GM12878 (cell line): ENCODE data around the gene NAGK. TPM values are rescaled to one million over a fixed set of nuclear protein-coding genes. Genes with fewer than 3 reads are reported as not detected.

Source experiments
- ATAC-seq: fragments of 200-7000 bp; cut with Tn5 transposase; 3 replicates; pipeline ENCODE4 v1.9.1; 2020; ENCODE audit warnings: mild to moderate bottlenecking, moderate library complexity
- BruUV-seq: library from RNA; stranded (reverse); fragments of 400-500 nt; replicated peaks from 2 replicates; lab custom pipeline; 2021; lab: Mats Ljungman, UMichigan
- CTCF ChIA-PET: fragments of 300-600 bp; sonication (Branson Sonifier 250); formaldehyde crosslinking; extraction: SDS; loops from one replicate; lab custom pipeline; 2021; ENCODE audit warnings: inconsistent platforms; lab: Yijun Ruan, JAX
- POLR2A ChIA-PET: fragments of 350-600 bp; formaldehyde crosslinking; extraction: SDS; loops from one replicate; lab custom pipeline; 2021; ENCODE audit warnings: inconsistent platforms; lab: Charles Lee
- RAD21 ChIA-PET: fragments of 300-600 bp; sonication (Branson Sonifier 250); formaldehyde crosslinking; loops from one replicate; lab custom pipeline; 2023; ENCODE audit warnings: antibody characterized with exemption; ENCODE audit not compliant: unreplicated experiment; lab: Charles Lee
- SMC1A ChIA-PET: fragments of 300-600 bp; sonication (Branson Sonifier 250); formaldehyde crosslinking; loops from one replicate; lab custom pipeline; 2023; ENCODE audit not compliant: unreplicated experiment, uncharacterized antibody; lab: Charles Lee
- DNase-seq: peaks from one replicate; pipeline ENCODE4 v3.0.0-alpha.2; 2011; ENCODE audit warnings: low read depth, low spot score
- FAIRE-seq: peaks from 3 replicates; lab custom pipeline; 2011; peaks lifted over from hg19 to GRCh38; lab: Jason Lieb, UNC
- H2AFZ ChIP-seq: 2 replicates; pipeline ENCODE4 v1.6.0; 2011; ENCODE audit warnings: low read depth, low read length, control low read depth; ENCODE audit not compliant: control insufficient read depth
- H3K27ac ChIP-seq: 2 replicates; pipeline ENCODE4 v1.5.1; 2011; ENCODE audit warnings: control low read depth; ENCODE audit not compliant: control insufficient read depth, insufficient read depth
- H3K27me3 ChIP-seq, 2 experiments: replicated peaks in 1 of 2; 2 replicates each; pipeline versions ENCODE4 v1.6.0 to v1.6.1; 2011; ENCODE audit warnings: low read length in 1 of 2; ENCODE audit not compliant: control insufficient read depth in 2 of 2, insufficient read depth in 2 of 2
- H3K36me3 ChIP-seq, 2 experiments: 2 replicates each; pipeline ENCODE4 v1.5.1; 2011; ENCODE audit warnings: low read length in 1 of 2; ENCODE audit not compliant: control insufficient read depth in 2 of 2, insufficient read depth in 2 of 2
- H3K4me1 ChIP-seq: 2 replicates; pipeline ENCODE4 v1.6.1; 2011; ENCODE audit warnings: mild to moderate bottlenecking, low read length, moderate library complexity, mixed read lengths; ENCODE audit not compliant: control insufficient read depth, insufficient read depth
- H3K4me2 ChIP-seq: 2 replicates; pipeline ENCODE4 v1.6.0; 2011; ENCODE audit warnings: control low read depth; ENCODE audit not compliant: control insufficient read depth, insufficient read depth
- H3K4me3 ChIP-seq: fragments of 200-600 bp; sonication (generic); 2 replicates; pipeline ENCODE4 v1.5.1; 2016
- H3K79me2 ChIP-seq: 2 replicates; pipeline ENCODE4 v1.6.0; 2011; ENCODE audit warnings: low read length; ENCODE audit not compliant: control insufficient read depth, insufficient read depth
- H3K9ac ChIP-seq: 2 replicates; pipeline ENCODE4 v1.8.0; 2011; ENCODE audit warnings: low read length, control low read depth, mixed read lengths; ENCODE audit not compliant: control insufficient read depth, insufficient read depth
- H3K9me3 ChIP-seq: replicated peaks from 3 replicates; pipeline ENCODE4 v1.5.1; 2011; ENCODE audit warnings: mild to moderate bottlenecking, low read length; ENCODE audit not compliant: control insufficient read depth, insufficient read depth
- H4K20me1 ChIP-seq: 2 replicates; pipeline ENCODE4 v1.6.0; 2011; ENCODE audit not compliant: control insufficient read depth, insufficient read depth
- ATF3 ChIP-seq: IDR thresholded peaks from 2 replicates; pipeline ENCODE4 v1.6.1; 2011; ENCODE audit warnings: low read depth, mild to moderate bottlenecking, low read length, moderate library complexity, borderline replicate concordance; ENCODE audit errors: extremely low read depth
- BCLAF1 ChIP-seq: fragments of 450-650 bp; IDR thresholded peaks from 2 replicates; pipeline ENCODE4 v1.6.1; 2017; ENCODE audit warnings: antibody characterized with exemption, mild to moderate bottlenecking, moderate library complexity
- HDAC6 ChIP-seq: fragments of 200-600 bp; sonication (generic); IDR thresholded peaks from one replicate; pipeline ENCODE4 v1.8.0; 2017; ENCODE audit warnings: antibody characterized with exemption; ENCODE audit not compliant: unreplicated experiment
- MAX ChIP-seq: IDR thresholded peaks from 2 replicates; pipeline ENCODE4 v1.6.1; 2012; ENCODE audit warnings: low read depth, low read length, improper control_type of control experiment
- NRF1 ChIP-seq: conservative IDR thresholded peaks from 2 replicates; pipeline ENCODE4 v1.6.1; 2011; ENCODE audit warnings: mild to moderate bottlenecking, low read depth, low read length, improper control_type of control experiment
- POLR2A ChIP-seq: IDR thresholded peaks from 2 replicates; pipeline ENCODE4 v1.6.1; 2011; ENCODE audit warnings: low read depth, mild to moderate bottlenecking, low read length
- RBBP5 ChIP-seq: fragments of 200-600 bp; sonication (generic); conservative IDR thresholded peaks from 2 replicates; pipeline ENCODE4 v1.6.1; 2016
- RUNX3 ChIP-seq: IDR thresholded peaks from 2 replicates; pipeline ENCODE4 v1.6.1; 2012; ENCODE audit warnings: low read length, inconsistent platforms
- SIX5 ChIP-seq: IDR thresholded peaks from 2 replicates; pipeline ENCODE4 v1.6.1; 2011; ENCODE audit warnings: mild to moderate bottlenecking, low read depth, low read length, moderate library complexity; ENCODE audit not compliant: severe bottlenecking
- SP1 ChIP-seq: IDR thresholded peaks from one replicate; pipeline ENCODE4 v1.6.1; 2011; ENCODE audit warnings: low read depth, low read length
- SREBF1 ChIP-seq: IDR thresholded peaks from 2 replicates; pipeline ENCODE4 v1.6.1; 2012; ENCODE audit warnings: mild to moderate bottlenecking, low read length
- SRF ChIP-seq, 2 experiments: IDR thresholded peaks; 2 replicates each; pipeline ENCODE4 v1.6.1; 2011; ENCODE audit warnings: low read depth in 2 of 2, low read length in 2 of 2, mild to moderate bottlenecking in 1 of 2, moderate library complexity in 1 of 2
- TCF7 ChIP-seq: IDR thresholded peaks from 2 replicates; pipeline ENCODE4 v1.6.1; 2014; ENCODE audit warnings: antibody characterized with exemption, borderline replicate concordance
- WGBS: methylation state at CpG from one replicate; pipeline ENCODE4 v1.1.6; 2016; ENCODE audit warnings: low lambda C conversion rate; ENCODE audit not compliant: insufficient replicate concordance, insufficient coverage; ENCODE audit errors: missing lambda C conversion rate; 5-methylcytosine and 5-hydroxymethylcytosine counted together
- in situ Hi-C: fragments of 300-500 bp; cut with MboI; formaldehyde crosslinking; loops from 9 replicates; pipeline ENCODE4 v1.14.3; 2018; ENCODE audit warnings: mixed read lengths
- intact Hi-C: fragments of 100-400 bp; cut with micrococcal nuclease; formaldehyde crosslinking; loops from one replicate; pipeline ENCODE4 v1.14.2; 2022; ENCODE audit not compliant: unreplicated experiment
- polyA plus RNA-seq, 11 experiments: library from polyadenylated mRNA; depleted of rRNA in 4 of 11; unstranded in 6 of 11; stranded (reverse) in 5 of 11; fragments of >200 nt; fragmentation: Nextera tagmentation in 4 of 11; fragmentation: Illumina TruSeq in 1 of 11; extraction: Ambion mirVana in 4 of 11; extraction: Trizol in 1 of 11; gene quantifications; 1 replicate in 1 of 11; 2 replicates in 10 of 11; pipeline versions ENCODE4 v1.2.1 to v1.2.3, GENCODE V29; 2011 to 2016; ENCODE audit warnings: inconsistent platforms in 2 of 11, missing spikeins in 2 of 11, low read depth in 1 of 11
- total RNA-seq, 4 experiments: library from RNA; depleted of rRNA in 3 of 4; stranded (reverse); fragments of >200 nt in 3 of 4; fragmentation: Illumina TruSeq in 1 of 4; extraction: Trizol in 1 of 4; gene quantifications; 2 replicates each; pipeline versions ENCODE4 v1.2.1 to v1.2.3, GENCODE V29; 2013 to 2021
- TF ChIP-seq, protein P1 (sequence below): fragments of 450-650 bp; IDR thresholded peaks from 2 replicates; pipeline ENCODE4 v1.6.1; 2017; ENCODE audit warnings: borderline replicate concordance

NAGK gene
- total and polyA plus RNA-seq, 10 of the 15 experiments (the other 5 are each of a cell fraction or from before 2014, with no cell fraction given) = 67.7 to 137 (median 115) TPM

DNA sequence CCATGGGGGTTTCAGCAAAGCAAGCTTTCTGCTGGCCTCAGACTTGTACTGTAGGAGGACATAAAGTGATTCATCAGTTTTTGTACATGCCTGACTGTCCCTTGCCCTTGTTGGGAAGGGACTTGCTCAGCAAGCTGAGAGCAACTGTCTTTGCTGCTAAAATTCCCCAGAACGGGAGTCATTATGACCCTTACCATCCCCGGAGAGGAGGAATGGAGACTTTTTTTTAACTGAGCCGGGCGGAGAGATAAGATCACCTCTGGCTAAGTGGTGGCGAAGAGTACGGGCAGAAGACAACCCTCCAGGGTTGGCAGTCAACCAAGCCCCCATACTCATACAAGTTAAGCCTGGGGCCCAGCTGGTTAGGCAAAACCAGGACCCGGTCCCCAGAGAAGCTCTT lies 20.4 kb upstream of the NAGK start:
- no peak for DNase-seq
- ATAC-seq = no peak
- Histone ChIP-seq H3K4me1 (peaks cover 4% of the 10 kb centered on the region; the same call in 1 of the 2 replicates), H4K20me1 (no peaks in the 10 kb centered on the region), H3K36me3 (no peaks in the 10 kb centered on the region), H3K9ac (no peak overlapping the region), H3K27ac (no peak overlapping the region), H3K27me3 (no peaks in the 10 kb centered on the region), H3K79me2 (no peaks in the 10 kb centered on the region), H2AFZ (no peak overlapping the region), H3K4me3 (no peak overlapping the region), H3K4me2 (no peak overlapping the region), H3K9me3 (no peaks in the 10 kb centered on the region)
- TF ChIP-seq ATF3 (no peak), SIX5 (no peak), RBBP5 (no peak), POLR2A (no peak), SRF (IDR thresholded peaks at IDR 0.05; ENCODE audit: low read depth in 2 of 2, low read length in 2 of 2) (no peak), NRF1 (no peak), HDAC6 (no peak), TCF7 (no peak), BCLAF1 (no peak), MAX (no peak), SREBF1 (no peak), SP1 (no peak), RUNX3 (no peak)
- TF ChIP-seq, protein P1, sequence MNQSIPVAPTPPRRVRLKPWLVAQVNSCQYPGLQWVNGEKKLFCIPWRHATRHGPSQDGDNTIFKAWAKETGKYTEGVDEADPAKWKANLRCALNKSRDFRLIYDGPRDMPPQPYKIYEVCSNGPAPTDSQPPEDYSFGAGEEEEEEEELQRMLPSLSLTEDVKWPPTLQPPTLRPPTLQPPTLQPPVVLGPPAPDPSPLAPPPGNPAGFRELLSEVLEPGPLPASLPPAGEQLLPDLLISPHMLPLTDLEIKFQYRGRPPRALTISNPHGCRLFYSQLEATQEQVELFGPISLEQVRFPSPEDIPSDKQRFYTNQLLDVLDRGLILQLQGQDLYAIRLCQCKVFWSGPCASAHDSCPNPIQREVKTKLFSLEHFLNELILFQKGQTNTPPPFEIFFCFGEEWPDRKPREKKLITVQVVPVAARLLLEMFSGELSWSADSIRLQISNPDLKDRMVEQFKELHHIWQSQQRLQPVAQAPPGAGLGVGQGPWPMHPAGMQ = no peak
- ChIA-PET SMC1A (interaction anchor here (0.9 to 3.4 kb wide), 4 partner anchors 21 to 109 kb away, joined by 3 to 93 read pairs (median 12); partner anchors contain the start of gene NAGK), CTCF (interaction anchor here (1.7 to 3.3 kb wide), 3 partner anchors 22 to 108 kb away, joined by 7 to 101 read pairs (median 53); partner anchors contain the start of gene NAGK), RAD21 (interaction anchor here (1.0 to 3.6 kb wide), 3 partner anchors 21 to 107 kb away, joined by 4 to 77 read pairs (median 31); partner anchors contain the start of gene NAGK), POLR2A (no interaction called here)
- 69% methylated on average over 7 of the region's 7 CpGs for WGBS
- no TSS peak for BruUV-seq
- intact Hi-C loops = loop anchor here (2.0 kb wide), 1 partner anchor 53 kb away; no protein-coding TSS in a partner anchor
- no peak for FAIRE-seq
- in situ Hi-C loops = no loop called here
